ENCODE data around the gene CYP27A1. TPM values are rescaled to one million over a fixed set of nuclear protein-coding genes. Genes with fewer than 3 reads are reported as not detected.

CYP27A1 gene
- 6.8 and 13.7 TPM in 2 replicates for total RNA-seq

DNA sequence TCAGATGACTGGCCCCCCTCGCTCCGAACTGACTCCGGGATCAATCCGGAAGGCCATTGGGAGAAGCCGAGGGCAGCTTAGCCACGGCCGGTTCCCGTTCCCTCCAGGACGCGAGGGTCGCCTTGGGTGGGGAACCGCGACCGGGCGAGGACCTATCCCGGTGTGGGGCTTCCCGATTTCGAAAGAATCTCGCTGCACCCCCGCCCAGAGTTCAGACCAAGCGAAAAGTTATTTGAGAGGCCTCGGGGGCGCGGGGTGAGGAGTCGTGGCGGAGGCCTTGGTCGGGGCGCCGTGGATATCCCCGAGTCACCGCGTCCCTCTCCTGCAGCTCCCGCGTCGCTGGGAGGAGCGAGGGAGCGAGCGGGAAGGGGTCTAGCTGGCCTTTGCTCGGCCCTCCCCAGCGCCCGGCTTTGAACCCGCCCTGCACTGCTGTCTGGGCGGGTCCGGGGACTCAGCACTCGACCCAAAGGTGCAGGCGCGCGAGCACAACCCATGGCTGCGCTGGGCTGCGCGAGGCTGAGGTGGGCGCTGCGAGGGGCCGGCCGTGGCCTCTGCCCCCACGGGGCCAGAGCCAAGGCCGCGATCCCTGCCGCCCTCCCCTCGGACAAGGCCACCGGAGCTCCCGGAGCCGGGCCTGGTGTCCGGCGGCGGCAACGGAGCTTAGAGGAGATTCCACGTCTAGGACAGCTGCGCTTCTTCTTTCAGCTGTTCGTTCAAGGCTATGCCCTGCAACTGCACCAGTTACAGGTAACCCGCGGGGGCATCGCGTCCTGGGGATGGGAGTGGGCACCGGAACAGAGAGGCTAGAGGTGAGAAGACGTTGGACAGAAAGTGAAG lies at the start of gene CYP27A1:
TSS of gene CYP27A1 (plus strand) at position 457 of the 837 bp plus-strand sequence. CDS start at position 493, 36 bp downstream.

DNA sequence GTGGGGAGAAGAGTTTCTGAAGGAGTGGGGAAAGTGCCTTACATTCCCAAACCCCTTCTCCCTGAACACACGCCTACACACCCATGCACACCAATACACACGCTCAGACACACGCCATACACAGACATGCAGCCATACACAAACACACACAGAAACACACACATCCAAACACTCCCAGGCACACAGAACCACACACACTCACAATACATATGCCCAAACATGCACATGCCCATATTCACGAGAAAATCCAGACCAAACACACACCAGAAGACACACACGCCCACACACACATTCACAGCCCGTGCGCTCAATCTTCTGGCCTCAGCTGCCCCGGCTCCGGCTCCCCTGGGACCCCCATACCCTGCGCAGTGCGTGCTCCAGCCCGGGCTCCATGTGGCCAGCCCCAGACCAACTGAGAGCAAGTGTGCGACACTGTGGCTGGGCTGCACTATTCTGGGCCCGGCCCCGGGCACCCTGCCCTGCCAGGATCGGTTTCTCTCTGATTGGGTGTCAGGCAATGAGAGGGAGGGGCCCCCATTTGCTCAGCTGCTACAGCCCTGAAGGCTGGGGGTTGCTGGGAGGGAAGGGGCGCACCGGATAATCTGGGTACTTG lies 49.5 kb downstream of the CYP27A1 start, which contains the start of gene PRKAG3:
TSS of gene PRKAG3 (minus strand) at position 426 of the 613 bp plus-strand sequence.

DNA sequence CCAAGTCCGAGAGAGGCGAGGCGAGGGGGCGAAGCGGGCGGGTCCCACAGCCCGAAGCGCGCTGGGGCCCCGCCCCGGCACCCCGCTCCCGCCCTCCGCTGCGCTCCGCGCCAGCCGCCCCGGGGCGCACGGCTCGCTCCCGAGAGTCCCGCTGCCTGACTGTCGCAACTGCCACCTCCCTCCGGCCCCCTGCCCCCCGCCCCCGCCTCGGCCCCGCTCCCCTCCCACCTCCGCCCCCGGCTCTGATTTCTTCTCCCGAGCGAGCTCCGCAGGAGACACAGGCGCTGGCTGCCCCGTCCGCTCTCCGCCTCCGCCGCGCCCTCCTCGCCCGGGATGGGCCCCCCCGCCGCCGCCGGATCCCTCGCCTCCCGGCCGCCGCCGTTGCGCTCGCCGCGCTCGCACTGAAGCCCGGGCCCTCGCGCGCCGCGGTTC lies 77.6 kb downstream of the CYP27A1 start, which contains the start of gene WNT6:
TSS of gene WNT6 (plus strand) at position 250 of the 432 bp plus-strand sequence. CDS start 233 bp downstream, outside the sequence.

Other genes starting within 250 kb of the CYP27A1 start
- 9.5 and 10.2 TPM in 2 replicates for gene USP37, start 213.8 kb upstream of the CYP27A1 start, total RNA-seq
- gene CNOT9, start 213.3 kb upstream of the CYP27A1 start, total RNA-seq, result 29.1 and 34.7 TPM in 2 replicates
- gene PLCD4, start 174.2 kb upstream of the CYP27A1 start, total RNA-seq, result 2.0 and 2.5 TPM in 2 replicates
- gene ZNF142, start 122.5 kb upstream of the CYP27A1 start, total RNA-seq, result 9.1 and 15.4 TPM in 2 replicates
- gene BCS1L, start 122.5 kb upstream of the CYP27A1 start, total RNA-seq, result 21.4 and 28.5 TPM in 2 replicates
- gene RNF25, start 110.1 kb upstream of the CYP27A1 start, total RNA-seq, result 21.2 and 21.8 TPM in 2 replicates
- 26.1 and 39.1 TPM in 2 replicates for gene STK36, start 110.1 kb upstream of the CYP27A1 start, total RNA-seq
- 6.7 and 9.8 TPM in 2 replicates for gene TTLL4, start 71.3 kb upstream of the CYP27A1 start, total RNA-seq
- gene PRKAG3, start 49.7 kb downstream of the CYP27A1 start, total RNA-seq, result 0.10 and 0.52 TPM in 2 replicates
- not detected in 2 replicates for gene WNT6, start 77.7 kb downstream of the CYP27A1 start, total RNA-seq
- gene WNT10A, start 98.7 kb downstream of the CYP27A1 start, total RNA-seq, result not detected in 2 replicates
- gene CDK5R2, start 177.5 kb downstream of the CYP27A1 start, total RNA-seq, result not detected in 2 replicates
- gene FEV, start 203.0 kb downstream of the CYP27A1 start, total RNA-seq, result not detected in 2 replicates
- gene CRYBA2, start 211.3 kb downstream of the CYP27A1 start, total RNA-seq, result not detected in 2 replicates